ENCODE measurements around the gene BRME1.

BRME1 gene

DNA sequence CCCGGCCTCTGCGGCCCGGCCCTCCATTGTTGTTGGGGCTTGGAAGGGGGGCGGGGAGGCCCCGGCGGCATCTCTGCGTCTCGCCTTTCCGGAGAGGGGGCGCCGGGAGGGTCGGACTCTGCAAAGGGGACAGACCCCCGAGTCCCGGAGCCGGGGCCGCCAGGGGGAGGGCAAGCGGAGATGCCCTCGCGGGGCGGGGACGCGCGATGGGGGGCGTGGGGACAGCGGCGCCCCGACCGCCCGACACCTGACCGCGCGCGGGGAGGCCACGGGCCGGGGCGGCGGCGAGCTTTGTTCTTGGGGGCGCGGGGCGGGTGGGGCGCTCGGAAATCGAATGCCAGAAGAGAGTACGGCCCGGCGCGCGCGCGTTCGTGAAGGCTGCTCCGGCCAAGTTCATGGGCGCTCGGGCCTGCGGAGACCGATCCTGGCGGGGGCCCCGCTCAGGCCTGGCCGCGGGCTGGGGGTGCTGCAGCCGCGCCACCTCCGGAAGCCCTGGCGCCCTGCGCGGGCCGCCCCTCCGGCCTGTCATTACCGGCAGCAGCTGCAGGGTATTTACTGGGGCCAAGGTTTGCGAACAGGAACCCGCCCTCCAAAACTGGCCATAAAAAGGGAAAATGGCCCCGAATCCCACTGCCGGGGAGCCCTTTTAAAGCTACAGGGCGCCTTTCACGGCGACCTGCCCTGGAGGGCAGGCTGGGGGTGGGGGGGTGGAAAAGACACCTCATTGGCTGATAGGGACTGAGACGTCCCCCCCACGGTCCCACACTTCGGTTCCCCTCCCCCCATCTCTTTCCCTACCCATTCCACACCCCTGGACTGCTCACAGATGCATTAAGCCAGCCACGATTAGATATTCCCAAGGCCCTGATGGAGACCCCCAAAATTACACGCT lies 40.1 kb downstream of the BRME1 start:
- H3K9ac ChIP-seq (ENCODE audit: low read length), result no peak overlapping the region
- H3K9me3 ChIP-seq (ENCODE audit: insufficient read depth, low read length), result no peaks in the 10 kb centered on the region
- no peaks in the 10 kb centered on the region for H3K36me3 ChIP-seq (ENCODE audit: low read length)
- no peak overlapping the region for H3K4me3 ChIP-seq (ENCODE audit: insufficient read depth, low read length, poor library complexity, severe bottlenecking)
- H3K4me2 ChIP-seq (ENCODE audit: low read depth, low read length, poor library complexity, severe bottlenecking), result no peak overlapping the region
- H3F3A ChIP-seq (ENCODE audit: insufficient read depth), result no peaks in the 10 kb centered on the region
- no peaks in the 10 kb centered on the region for H3K9me2 ChIP-seq (replicated peaks; ENCODE audit: insufficient read depth, low read length)
- no peak overlapping the region for H3K27ac ChIP-seq (ENCODE audit: low read depth, low read length)
- H3K79me2 ChIP-seq (ENCODE audit: insufficient read depth, low read length), result no peaks in the 10 kb centered on the region
- H2AFZ ChIP-seq (ENCODE audit: low read depth, low read length, severe bottlenecking), result no peak overlapping the region
- TF ChIP-seq, protein P1, sequence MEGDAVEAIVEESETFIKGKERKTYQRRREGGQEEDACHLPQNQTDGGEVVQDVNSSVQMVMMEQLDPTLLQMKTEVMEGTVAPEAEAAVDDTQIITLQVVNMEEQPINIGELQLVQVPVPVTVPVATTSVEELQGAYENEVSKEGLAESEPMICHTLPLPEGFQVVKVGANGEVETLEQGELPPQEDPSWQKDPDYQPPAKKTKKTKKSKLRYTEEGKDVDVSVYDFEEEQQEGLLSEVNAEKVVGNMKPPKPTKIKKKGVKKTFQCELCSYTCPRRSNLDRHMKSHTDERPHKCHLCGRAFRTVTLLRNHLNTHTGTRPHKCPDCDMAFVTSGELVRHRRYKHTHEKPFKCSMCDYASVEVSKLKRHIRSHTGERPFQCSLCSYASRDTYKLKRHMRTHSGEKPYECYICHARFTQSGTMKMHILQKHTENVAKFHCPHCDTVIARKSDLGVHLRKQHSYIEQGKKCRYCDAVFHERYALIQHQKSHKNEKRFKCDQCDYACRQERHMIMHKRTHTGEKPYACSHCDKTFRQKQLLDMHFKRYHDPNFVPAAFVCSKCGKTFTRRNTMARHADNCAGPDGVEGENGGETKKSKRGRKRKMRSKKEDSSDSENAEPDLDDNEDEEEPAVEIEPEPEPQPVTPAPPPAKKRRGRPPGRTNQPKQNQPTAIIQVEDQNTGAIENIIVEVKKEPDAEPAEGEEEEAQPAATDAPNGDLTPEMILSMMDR (IDR thresholded peaks at IDR 0.05; ENCODE audit: insufficient read depth, low read length, poor library complexity, severe bottlenecking), result no peak
- TF ChIP-seq EZH2phosphoT487 (conservative IDR thresholded peaks at IDR 0.05; ENCODE audit: low read length), result no peak
- H3K27me3 ChIP-seq (ENCODE audit: low read length), result no peaks in the 10 kb centered on the region
- no peaks in the 10 kb centered on the region for H4K20me1 ChIP-seq (ENCODE audit: low read depth, low read length)

DNA sequence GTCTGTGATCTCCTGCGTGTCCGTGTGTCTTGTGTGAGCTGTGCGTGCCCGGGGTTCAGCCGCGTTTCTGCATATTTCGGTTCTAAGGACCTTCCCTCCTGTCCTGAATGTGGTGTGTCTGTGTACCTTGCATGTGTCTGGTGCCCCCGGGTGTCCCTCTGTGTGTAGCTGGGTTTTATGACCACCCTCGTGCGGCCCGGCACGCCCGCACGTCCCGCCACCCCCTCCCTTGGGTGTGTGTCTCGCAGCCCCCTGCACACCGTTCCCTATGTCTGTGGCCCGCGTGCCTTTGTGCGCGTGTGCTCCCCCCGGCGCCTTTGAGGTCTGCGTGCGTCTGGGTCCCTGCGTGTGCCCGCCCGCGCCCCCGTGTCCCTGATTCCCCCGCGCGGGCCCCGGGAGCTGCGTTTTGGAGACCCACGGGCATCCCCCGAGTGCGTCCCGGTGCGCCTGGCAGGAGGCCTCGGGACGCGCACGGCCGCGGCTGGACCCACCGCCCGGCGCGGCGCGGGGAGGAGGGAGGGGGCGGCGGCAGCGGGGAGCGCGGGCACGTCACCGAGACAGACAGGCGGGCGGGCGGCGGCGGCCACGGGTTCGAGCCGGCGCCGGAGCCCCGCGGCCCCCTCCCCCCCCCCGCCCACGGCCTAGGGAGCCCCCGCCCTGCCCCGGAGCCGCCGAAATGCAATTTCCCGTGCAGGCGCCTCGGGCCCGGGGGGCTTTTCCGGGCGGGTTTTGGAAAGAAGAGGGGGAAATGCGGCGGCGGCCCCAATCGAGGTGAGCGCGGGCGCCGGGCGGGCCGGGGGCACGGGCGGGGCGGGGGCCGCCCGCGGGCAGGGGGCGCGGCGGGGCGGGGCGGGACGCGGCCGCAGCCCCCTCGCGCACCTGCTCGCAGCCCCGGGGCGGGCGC lies 41.0 kb downstream of the BRME1 start:
- Histone ChIP-seq H3K36me3 (ENCODE audit: low read length) (no peaks in the 10 kb centered on the region), H3K4me3 (ENCODE audit: insufficient read depth, low read length, poor library complexity, severe bottlenecking) (no peak overlapping the region), H3K9me2 (replicated peaks; ENCODE audit: insufficient read depth, low read length) (no peaks in the 10 kb centered on the region), H3K4me2 (ENCODE audit: low read depth, low read length, poor library complexity, severe bottlenecking) (no peak overlapping the region), H3K9ac (ENCODE audit: low read length) (no peak overlapping the region), H3K27me3 (ENCODE audit: low read length) (no peaks in the 10 kb centered on the region), H3K79me2 (ENCODE audit: insufficient read depth, low read length) (no peaks in the 10 kb centered on the region), H2AFZ (ENCODE audit: low read depth, low read length, severe bottlenecking) (no peak overlapping the region), H3K9me3 (ENCODE audit: insufficient read depth, low read length) (no peaks in the 10 kb centered on the region), H3F3A (ENCODE audit: insufficient read depth) (no peaks in the 10 kb centered on the region), H3K27ac (ENCODE audit: low read depth, low read length) (no peak overlapping the region), H4K20me1 (ENCODE audit: low read depth, low read length) (no peaks in the 10 kb centered on the region)
- no peak for TF ChIP-seq EZH2phosphoT487 (conservative IDR thresholded peaks at IDR 0.05; ENCODE audit: low read length)
- TF ChIP-seq, protein P1 (IDR thresholded peaks at IDR 0.05; ENCODE audit: insufficient read depth, low read length, poor library complexity, severe bottlenecking), result no peak

DNA sequence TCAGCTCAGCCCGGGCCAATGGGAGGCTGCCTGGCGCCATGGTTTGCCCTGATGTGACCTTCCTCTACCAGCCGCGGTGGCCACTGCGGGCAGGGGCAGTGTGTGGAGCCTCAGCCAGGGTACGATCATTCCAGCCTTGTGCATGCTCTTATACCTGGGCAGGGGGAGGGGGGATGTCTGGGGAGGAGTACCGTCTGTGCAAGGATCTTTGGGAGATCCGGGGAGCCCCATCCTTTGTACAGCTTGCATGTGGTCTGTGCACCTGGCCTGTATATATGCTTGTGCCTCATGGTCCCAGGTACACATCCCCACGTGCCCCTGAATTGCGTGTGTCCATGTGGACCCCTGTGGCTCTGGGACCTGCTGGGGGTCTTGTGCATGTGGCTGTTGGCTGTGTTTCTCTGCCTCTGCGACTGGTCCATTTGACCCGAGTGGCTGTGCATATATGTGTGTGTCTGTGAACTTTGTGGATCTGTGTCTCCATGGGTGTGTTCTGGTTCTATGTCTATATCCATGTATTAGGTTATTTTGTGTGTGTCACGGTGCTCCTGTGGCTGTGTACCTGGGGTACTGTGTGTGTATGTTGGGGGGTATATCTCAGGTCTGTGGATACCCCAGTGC lies 41.8 kb downstream of the BRME1 start:
- Histone ChIP-seq H3K4me3 (ENCODE audit: insufficient read depth, low read length, poor library complexity, severe bottlenecking) (no peak overlapping the region), H3K4me2 (ENCODE audit: low read depth, low read length, poor library complexity, severe bottlenecking) (no peak overlapping the region), H4K20me1 (ENCODE audit: low read depth, low read length) (no peaks in the 10 kb centered on the region), H2AFZ (ENCODE audit: low read depth, low read length, severe bottlenecking) (no peak overlapping the region), H3K36me3 (ENCODE audit: low read length) (no peaks in the 10 kb centered on the region), H3F3A (ENCODE audit: insufficient read depth) (no peaks in the 10 kb centered on the region), H3K27me3 (ENCODE audit: low read length) (no peaks in the 10 kb centered on the region), H3K79me2 (ENCODE audit: insufficient read depth, low read length) (no peaks in the 10 kb centered on the region), H3K27ac (ENCODE audit: low read depth, low read length) (no peak overlapping the region), H3K9me3 (ENCODE audit: insufficient read depth, low read length) (no peaks in the 10 kb centered on the region), H3K9ac (ENCODE audit: low read length) (no peak overlapping the region), H3K9me2 (replicated peaks; ENCODE audit: insufficient read depth, low read length) (no peaks in the 10 kb centered on the region)
- TF ChIP-seq, protein P1 (IDR thresholded peaks at IDR 0.05; ENCODE audit: insufficient read depth, low read length, poor library complexity, severe bottlenecking), result no peak
- no peak for TF ChIP-seq EZH2phosphoT487 (conservative IDR thresholded peaks at IDR 0.05; ENCODE audit: low read length)
